ENCODE results near the gene LALBA. TPM values are rescaled to one million over a fixed set of nuclear protein-coding genes. Genes with fewer than 3 reads are reported as not detected.

LALBA gene
- total and polyA plus RNA-seq, 2 of the 13 experiments (the other 11 are each of a cell fraction or from before 2014, with no cell fraction given) = not detected

DNA sequence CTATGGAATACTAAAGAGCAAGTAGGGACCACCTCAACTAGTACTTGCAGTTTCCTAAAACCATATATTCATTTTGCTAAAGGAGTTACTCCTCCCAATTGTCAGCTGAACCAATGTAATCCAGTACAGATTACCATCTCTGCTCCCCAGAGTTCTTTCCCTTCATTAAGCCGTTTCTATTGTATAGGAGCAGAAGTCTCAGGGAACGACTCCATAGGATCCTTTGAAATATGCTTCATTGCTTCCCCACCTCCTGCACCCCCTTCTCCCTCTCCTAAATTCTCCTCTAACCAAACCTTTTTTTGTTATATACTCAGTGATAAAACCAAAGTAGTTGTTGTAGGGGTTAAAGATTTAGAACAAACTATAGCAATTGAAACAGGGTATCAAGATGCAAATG, 30.7 kb upstream of the LALBA start:
- FAIRE-seq = no peak
- Histone ChIP-seq H3K4me3 (replicated peaks in 1 of 3; ENCODE audit: insufficient read depth in 1 of 3, low read depth in 2 of 3, low read length in 3 of 3) (no peak overlapping the region), H4K20me1 (ENCODE audit: insufficient read depth, low read length) (no peaks in the 10 kb centered on the region), H3K9me3 (ENCODE audit: low read length) (peaks cover 11% of the 10 kb centered on the region; the same call in 1 of the 2 replicates), H3K9ac (ENCODE audit: insufficient read depth, low read depth, low read length) (no peak overlapping the region), H3K79me2 (ENCODE audit: insufficient read depth, low read length) (no peaks in the 10 kb centered on the region), H3K36me3 (replicated peaks in 1 of 2; ENCODE audit: control insufficient read depth in 1 of 2, insufficient read depth in 2 of 2, low read length in 2 of 2) (no peaks in the 10 kb centered on the region), H3K27me3 (ENCODE audit: control insufficient read depth in 1 of 2, insufficient read depth in 2 of 2, low read length in 2 of 2) (no peaks in the 10 kb centered on the region), H3K27ac (ENCODE audit: extremely low read length, insufficient read depth, low read length) (no peak overlapping the region), H3K4me1 (ENCODE audit: insufficient read depth, low read length) (no peaks in the 10 kb centered on the region), H2AFZ (ENCODE audit: low read length) (no peak overlapping the region), H3K4me2 (ENCODE audit: low read depth, low read length) (no peak overlapping the region)
- ChIA-PET CTCF (ENCODE audit: low intra/inter-chr PET ratio, low total read pairs) (no interaction called here), POLR2A (no interaction called here)
- in situ Hi-C loops (cut with HindIII; ENCODE audit: extremely low pct_ligation_motif_present, low pct_unique_long_range_greater_than_20kb) (no loop called here), intact Hi-C loops (cut with micrococcal nuclease; ENCODE audit: unreplicated experiment) (no loop called here)
- ATAC-seq = no peak
- 3% methylated on average over 2 of the region's 2 CpGs for WGBS (ENCODE audit: low lambda C conversion rate)
- TF ChIP-seq PITX1 (CRISPR knock-in tag; IDR thresholded peaks at IDR 0.05) (no peak), ZNF816 (CRISPR knock-in tag; IDR thresholded peaks at IDR 0.05; ENCODE audit: borderline replicate concordance) (no peak), NCOA1 (CRISPR knock-in tag; IDR thresholded peaks at IDR 0.05) (no peak)
- TF ChIP-seq, protein P1, sequence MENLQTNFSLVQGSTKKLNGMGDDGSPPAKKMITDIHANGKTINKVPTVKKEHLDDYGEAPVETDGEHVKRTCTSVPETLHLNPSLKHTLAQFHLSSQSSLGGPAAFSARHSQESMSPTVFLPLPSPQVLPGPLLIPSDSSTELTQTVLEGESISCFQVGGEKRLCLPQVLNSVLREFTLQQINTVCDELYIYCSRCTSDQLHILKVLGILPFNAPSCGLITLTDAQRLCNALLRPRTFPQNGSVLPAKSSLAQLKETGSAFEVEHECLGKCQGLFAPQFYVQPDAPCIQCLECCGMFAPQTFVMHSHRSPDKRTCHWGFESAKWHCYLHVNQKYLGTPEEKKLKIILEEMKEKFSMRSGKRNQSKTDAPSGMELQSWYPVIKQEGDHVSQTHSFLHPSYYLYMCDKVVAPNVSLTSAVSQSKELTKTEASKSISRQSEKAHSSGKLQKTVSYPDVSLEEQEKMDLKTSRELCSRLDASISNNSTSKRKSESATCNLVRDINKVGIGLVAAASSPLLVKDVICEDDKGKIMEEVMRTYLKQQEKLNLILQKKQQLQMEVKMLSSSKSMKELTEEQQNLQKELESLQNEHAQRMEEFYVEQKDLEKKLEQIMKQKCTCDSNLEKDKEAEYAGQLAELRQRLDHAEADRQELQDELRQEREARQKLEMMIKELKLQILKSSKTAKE (CRISPR knock-in tag; IDR thresholded peaks at IDR 0.05; ENCODE audit: borderline replicate concordance) = no peak
- DNase-seq (ENCODE audit: low spot score) = no peak
- no TSS peak for BruUV-seq (replicated peaks)

DNA sequence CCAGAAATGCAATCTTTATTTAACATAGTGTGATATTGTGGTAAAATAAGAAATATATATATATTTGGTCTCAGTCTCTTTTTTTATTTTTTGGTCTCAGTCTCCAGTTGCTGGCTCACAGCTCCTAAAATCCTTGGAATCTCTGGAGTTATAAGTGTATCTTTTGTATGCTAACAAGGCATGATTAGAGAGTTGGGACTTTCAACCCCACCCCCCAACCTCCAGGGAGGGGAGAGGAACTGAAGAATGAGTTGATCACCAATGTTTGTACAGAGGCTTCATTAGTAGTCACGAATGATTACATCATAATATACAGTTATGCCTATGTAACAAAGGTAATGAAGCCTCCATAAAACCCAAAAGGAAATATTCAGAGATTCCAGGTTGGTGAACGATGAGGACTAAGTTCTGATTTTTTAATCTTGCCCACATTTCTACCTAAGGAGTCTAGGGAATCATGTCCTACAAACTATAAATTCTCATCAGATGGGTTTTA, 22.8 kb upstream of the LALBA start:
- TF ChIP-seq REXO4 (CRISPR knock-in tag; IDR thresholded peaks at IDR 0.05; ENCODE audit: borderline replicate concordance) (no peak), HDAC1 (CRISPR knock-in tag; IDR thresholded peaks at IDR 0.05) (no peak), KMT2A (CRISPR knock-in tag; IDR thresholded peaks at IDR 0.05) (no peak), U2AF2 (IDR thresholded peaks at IDR 0.05; ENCODE audit: low read depth, low read length) (no peak), ATF7 (IDR thresholded peaks at IDR 0.05) (peak; percentile 71), ATF7 (CRISPR knock-in tag; IDR thresholded peaks at IDR 0.05) (no peak)
- TF ChIP-seq, protein P2, sequence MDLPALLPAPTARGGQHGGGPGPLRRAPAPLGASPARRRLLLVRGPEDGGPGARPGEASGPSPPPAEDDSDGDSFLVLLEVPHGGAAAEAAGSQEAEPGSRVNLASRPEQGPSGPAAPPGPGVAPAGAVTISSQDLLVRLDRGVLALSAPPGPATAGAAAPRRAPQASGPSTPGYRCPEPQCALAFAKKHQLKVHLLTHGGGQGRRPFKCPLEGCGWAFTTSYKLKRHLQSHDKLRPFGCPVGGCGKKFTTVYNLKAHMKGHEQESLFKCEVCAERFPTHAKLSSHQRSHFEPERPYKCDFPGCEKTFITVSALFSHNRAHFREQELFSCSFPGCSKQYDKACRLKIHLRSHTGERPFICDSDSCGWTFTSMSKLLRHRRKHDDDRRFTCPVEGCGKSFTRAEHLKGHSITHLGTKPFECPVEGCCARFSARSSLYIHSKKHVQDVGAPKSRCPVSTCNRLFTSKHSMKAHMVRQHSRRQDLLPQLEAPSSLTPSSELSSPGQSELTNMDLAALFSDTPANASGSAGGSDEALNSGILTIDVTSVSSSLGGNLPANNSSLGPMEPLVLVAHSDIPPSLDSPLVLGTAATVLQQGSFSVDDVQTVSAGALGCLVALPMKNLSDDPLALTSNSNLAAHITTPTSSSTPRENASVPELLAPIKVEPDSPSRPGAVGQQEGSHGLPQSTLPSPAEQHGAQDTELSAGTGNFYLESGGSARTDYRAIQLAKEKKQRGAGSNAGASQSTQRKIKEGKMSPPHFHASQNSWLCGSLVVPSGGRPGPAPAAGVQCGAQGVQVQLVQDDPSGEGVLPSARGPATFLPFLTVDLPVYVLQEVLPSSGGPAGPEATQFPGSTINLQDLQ (CRISPR knock-in tag; IDR thresholded peaks at IDR 0.05) = no peak
- H4K20me1 ChIP-seq (ENCODE audit: insufficient read depth, low read length) = no peaks in the 10 kb centered on the region
- no peak overlapping the region for H2AFZ ChIP-seq (ENCODE audit: low read length)
- ATAC-seq (no peak), FAIRE-seq (no peak), DNase-seq (ENCODE audit: low spot score) (no peak)
- H3K9ac ChIP-seq (ENCODE audit: insufficient read depth, low read depth, low read length) = no peak overlapping the region
- H3K4me2 ChIP-seq (ENCODE audit: low read depth, low read length) = no peak overlapping the region
- intact Hi-C loops (cut with micrococcal nuclease; ENCODE audit: unreplicated experiment) = no loop called here
- no TSS peak for BruUV-seq (replicated peaks)
- no peak overlapping the region for H3K4me3 ChIP-seq (replicated peaks in 1 of 3; ENCODE audit: insufficient read depth in 1 of 3, low read depth in 2 of 3, low read length in 3 of 3)
- no peaks in the 10 kb centered on the region for H3K4me1 ChIP-seq (ENCODE audit: insufficient read depth, low read length)
- H3K79me2 ChIP-seq (ENCODE audit: insufficient read depth, low read length) = no peaks in the 10 kb centered on the region
- in situ Hi-C loops (cut with HindIII; ENCODE audit: extremely low pct_ligation_motif_present, low pct_unique_long_range_greater_than_20kb) = no loop called here
- 3% methylated on average over 2 of the region's 2 CpGs for WGBS (ENCODE audit: low lambda C conversion rate)
- H3K27me3 ChIP-seq (ENCODE audit: control insufficient read depth in 1 of 2, insufficient read depth in 2 of 2, low read length in 2 of 2) = no peaks in the 10 kb centered on the region
- CTCF ChIA-PET (ENCODE audit: low intra/inter-chr PET ratio, low total read pairs) = no interaction called here
- POLR2A ChIA-PET = no interaction called here
- H3K36me3 ChIP-seq (replicated peaks in 1 of 2; ENCODE audit: control insufficient read depth in 1 of 2, insufficient read depth in 2 of 2, low read length in 2 of 2) = no peaks in the 10 kb centered on the region
- no peak overlapping the region for H3K27ac ChIP-seq (ENCODE audit: extremely low read length, insufficient read depth, low read length)
- no peaks in the 10 kb centered on the region for H3K9me3 ChIP-seq (ENCODE audit: low read length)

All from HepG2 (cell line).